GM19193 (cell line): ENCODE measurements around the gene ACSS1.

Source experiments
- POLR2A ChIP-seq: IDR thresholded peaks from 4 replicates; pipeline ENCODE4 v1.6.1; 2011; ENCODE audit not compliant: insufficient read depth, insufficient read length; ENCODE audit errors: extremely low read depth

ACSS1 gene

GRCh38 chr20:25038103-25038410 is 19.9 kb downstream of the ACSS1 start:
- TF ChIP-seq POLR2A = no peak

- no peak for TF ChIP-seq POLR2A
These were observed 20.4 kb downstream of the ACSS1 start for GRCh38 chr20:25037288-25038102.

GRCh38 chr20:25036331-25036936 is 21.5 kb downstream of the ACSS1 start:
- TF ChIP-seq POLR2A = no peak

- TF ChIP-seq POLR2A = no peak
These were observed 22.0 kb downstream of the ACSS1 start for GRCh38 chr20:25035921-25036320.

GRCh38 chr20:25033924-25034300 is 24.0 kb downstream of the ACSS1 start:
- TF ChIP-seq POLR2A = no peak

GRCh38 chr20:25033265-25033923 is 24.5 kb downstream of the ACSS1 start:
- no peak for TF ChIP-seq POLR2A

- TF ChIP-seq POLR2A = no peak
These were observed 25.3 kb downstream of the ACSS1 start for GRCh38 chr20:25032478-25033264.

- no peak for TF ChIP-seq POLR2A
These were observed 25.9 kb downstream of the ACSS1 start for GRCh38 chr20:25032065-25032477.

- TF ChIP-seq POLR2A = no peak
These were observed 26.7 kb downstream of the ACSS1 start for GRCh38 chr20:25031241-25031640.

GRCh38 chr20:25030649-25031207 is 27.2 kb downstream of the ACSS1 start:
- TF ChIP-seq POLR2A = no peak

GRCh38 chr20:25030007-25030648 is 27.8 kb downstream of the ACSS1 start:
- no peak for TF ChIP-seq POLR2A

GRCh38 chr20:25025986-25026605 is 31.8 kb downstream of the ACSS1 start:
- TF ChIP-seq POLR2A = no peak

GRCh38 chr20:25025091-25025861 is 32.7 kb downstream of the ACSS1 start:
- TF ChIP-seq POLR2A = no peak

GRCh38 chr20:25024171-25024570 is 33.8 kb downstream of the ACSS1 start:
- TF ChIP-seq POLR2A = no peak

GRCh38 chr20:25023356-25023755 is 34.6 kb downstream of the ACSS1 start:
- TF ChIP-seq POLR2A = no peak
